Skeletal muscle tissue (tissue), 4 donors: ENCODE measurements around the gene FAM200B. TPM values are rescaled to one million over a fixed set of nuclear protein-coding genes. Genes with fewer than 3 reads are reported as not detected.
A peak's percentile ranks its signal among the peaks of the same experiment; 100 is the strongest.

Experiments used
- H3K27ac ChIP-seq: one replicate; pipeline ENCODE4 v1.7.0; 2013; ENCODE audit warnings: mild to moderate bottlenecking, low read depth, low read length, inconsistent platforms
- H3K27me3 ChIP-seq, 3 donors: one replicate each; pipeline ENCODE4 v1.7.0; 2013; ENCODE audit warnings: low read length in 3 of 3; ENCODE audit not compliant: control insufficient read depth in 3 of 3, insufficient read depth in 3 of 3
- H3K36me3 ChIP-seq, 3 donors: one replicate each; pipeline ENCODE4 v1.7.0; 2013; ENCODE audit warnings: low read length in 3 of 3; ENCODE audit not compliant: control insufficient read depth in 3 of 3, insufficient read depth in 3 of 3
- H3K4me1 ChIP-seq, 3 donors: one replicate each; pipeline ENCODE4 v1.7.0; 2013; ENCODE audit warnings: low read length in 3 of 3, mild to moderate bottlenecking in 3 of 3; ENCODE audit not compliant: control insufficient read depth in 3 of 3, insufficient read depth in 3 of 3
- H3K4me3 ChIP-seq, 3 donors: one replicate each; pipeline ENCODE4 v1.7.0; 2013; ENCODE audit warnings: low read length in 3 of 3
- H3K9ac ChIP-seq, 3 donors: one replicate each; pipeline ENCODE4 v1.7.0; 2013; ENCODE audit warnings: low read length in 3 of 3, mild to moderate bottlenecking in 3 of 3, moderate library complexity in 2 of 3, low read depth in 1 of 3
- H3K9me3 ChIP-seq, 3 donors: one replicate each; pipeline ENCODE4 v1.7.0; 2013; ENCODE audit warnings: low read length in 3 of 3; ENCODE audit not compliant: control insufficient read depth in 3 of 3
- total RNA-seq: library from RNA; depleted of rRNA; stranded (reverse); fragments of >200 nt; gene quantifications from one replicate; pipeline ENCODE4 v1.2.3, GENCODE V29; 2014
- donor health status: Osteomylitis.

The FAM200B gene
- total RNA-seq, 1 donor from 2014 or later = 12.0 TPM

DNA sequence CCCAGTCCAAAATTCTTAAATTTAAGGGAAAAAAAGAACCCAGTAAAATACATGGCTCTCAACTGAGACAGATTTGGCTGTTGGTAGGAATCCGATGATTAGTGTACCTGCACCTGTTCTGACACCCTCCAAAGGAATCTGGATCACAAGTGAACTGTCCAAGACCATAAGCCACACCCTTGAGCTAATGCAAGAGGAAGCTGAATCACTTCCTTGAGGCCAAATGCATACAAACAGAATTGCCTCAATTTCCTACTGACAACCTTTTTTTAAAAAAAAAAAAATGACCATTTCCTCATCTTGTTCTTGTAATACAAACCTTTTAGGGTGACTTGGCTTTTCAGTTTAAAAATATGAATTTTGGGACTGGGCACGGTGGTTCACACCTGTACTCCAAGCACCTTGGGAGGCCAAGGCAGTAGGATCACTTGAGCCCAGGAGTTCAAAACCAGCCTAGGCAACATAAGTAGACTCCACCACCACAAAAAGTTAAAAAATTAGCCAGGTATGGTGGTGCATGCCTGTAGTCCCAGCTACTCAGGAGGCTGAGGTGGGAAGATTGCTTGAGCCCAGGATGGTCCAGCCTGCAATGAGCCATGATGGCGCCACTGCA lies 15.8 kb upstream of the FAM200B start:
- Histone ChIP-seq H3K9ac (no peak overlapping the region), H3K36me3 (no peaks in the 10 kb centered on the region), H3K9me3 (no peaks in the 10 kb centered on the region), H3K27ac (peak overlapping the region; percentile 51), H3K4me1 (peaks cover 0 to 4% (median 0%) of the 10 kb centered on the region in 3 donors), H3K4me3 (no peak overlapping the region), H3K27me3 (no peaks in the 10 kb centered on the region)

GRCh38 chr4:15667006-15667405 lies 14.6 kb upstream of the FAM200B start:
- H3K9ac ChIP-seq = no peak overlapping the region
- no peak overlapping the region for H3K4me3 ChIP-seq
- no peak overlapping the region for H3K27ac ChIP-seq
- H3K4me1 ChIP-seq = peaks cover 0 to 4% (median 0%) of the 10 kb centered on the region in 3 donors
- H3K9me3 ChIP-seq = no peaks in the 10 kb centered on the region
- H3K36me3 ChIP-seq = no peaks in the 10 kb centered on the region
- no peaks in the 10 kb centered on the region for H3K27me3 ChIP-seq

DNA sequence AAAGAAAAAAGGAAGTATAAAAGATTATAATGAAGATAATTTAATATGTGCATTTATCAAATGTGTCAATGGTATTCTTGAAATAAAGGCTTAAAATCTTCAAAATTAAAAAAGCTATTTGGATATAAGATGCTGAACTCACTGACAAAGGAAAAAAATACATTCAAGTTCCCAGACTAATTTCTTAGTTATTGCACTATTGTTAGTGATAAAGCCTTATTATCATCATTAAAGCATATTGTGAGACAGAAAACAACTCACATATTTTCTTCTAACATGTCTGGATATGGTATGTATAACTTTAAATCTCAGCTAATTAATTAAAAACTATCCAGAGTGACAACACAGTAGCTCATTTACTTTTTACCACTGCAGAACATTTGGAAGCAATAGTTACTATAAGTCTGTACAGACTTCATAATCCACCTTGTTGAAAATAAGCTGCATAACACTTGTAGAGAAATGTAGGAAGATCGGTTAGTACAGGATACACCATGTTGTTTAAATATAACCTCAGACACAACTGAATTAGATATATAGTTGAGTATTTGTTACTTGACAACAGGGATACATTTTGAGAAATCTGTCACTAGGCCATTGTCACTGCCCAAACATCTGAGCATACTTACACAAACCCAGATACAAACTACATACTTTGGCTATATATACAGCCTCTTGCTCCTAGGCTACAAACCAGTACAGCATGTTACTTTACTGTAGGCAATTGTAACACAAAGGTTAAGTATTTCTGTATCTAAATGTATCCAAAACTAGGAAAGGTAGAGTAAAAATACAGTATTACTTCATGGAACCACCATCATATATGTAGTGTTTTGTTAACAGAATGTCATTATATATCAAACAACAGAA lies 12.8 kb upstream of the FAM200B start:
- H3K4me1 ChIP-seq = peaks cover 0 to 4% (median 0%) of the 10 kb centered on the region in 3 donors
- H3K27ac ChIP-seq = no peak overlapping the region
- no peak overlapping the region for H3K4me3 ChIP-seq
- no peaks in the 10 kb centered on the region for H3K9me3 ChIP-seq
- H3K9ac ChIP-seq = no peak overlapping the region
- no peaks in the 10 kb centered on the region for H3K27me3 ChIP-seq
- H3K36me3 ChIP-seq = no peaks in the 10 kb centered on the region

DNA sequence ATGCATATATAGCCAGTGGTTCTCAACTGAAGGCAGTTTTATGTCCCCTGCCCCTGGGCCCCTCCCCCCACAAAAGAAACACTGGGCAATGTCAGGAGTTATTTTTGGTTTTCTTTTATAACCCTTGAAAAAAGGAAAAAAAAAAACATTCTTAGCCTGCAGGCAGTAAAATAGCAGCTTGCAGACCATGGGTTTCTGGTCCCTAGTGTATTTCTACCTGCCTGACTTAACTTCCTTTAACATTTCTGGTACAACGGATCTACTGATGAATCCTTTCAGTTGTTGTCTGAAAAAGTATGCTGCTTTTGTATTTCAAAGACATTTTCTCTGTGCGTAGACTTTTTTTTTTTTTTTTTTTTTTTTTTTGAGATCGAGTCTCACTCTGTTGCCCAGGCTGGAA lies 11.1 kb upstream of the FAM200B start:
- H3K36me3 ChIP-seq = no peaks in the 10 kb centered on the region
- H3K4me1 ChIP-seq = peaks cover 0 to 4% (median 0%) of the 10 kb centered on the region in 3 donors
- H3K27ac ChIP-seq = no peak overlapping the region
- H3K9me3 ChIP-seq = no peaks in the 10 kb centered on the region
- H3K9ac ChIP-seq = no peak overlapping the region
- no peak overlapping the region for H3K4me3 ChIP-seq
- H3K27me3 ChIP-seq = no peaks in the 10 kb centered on the region

DNA sequence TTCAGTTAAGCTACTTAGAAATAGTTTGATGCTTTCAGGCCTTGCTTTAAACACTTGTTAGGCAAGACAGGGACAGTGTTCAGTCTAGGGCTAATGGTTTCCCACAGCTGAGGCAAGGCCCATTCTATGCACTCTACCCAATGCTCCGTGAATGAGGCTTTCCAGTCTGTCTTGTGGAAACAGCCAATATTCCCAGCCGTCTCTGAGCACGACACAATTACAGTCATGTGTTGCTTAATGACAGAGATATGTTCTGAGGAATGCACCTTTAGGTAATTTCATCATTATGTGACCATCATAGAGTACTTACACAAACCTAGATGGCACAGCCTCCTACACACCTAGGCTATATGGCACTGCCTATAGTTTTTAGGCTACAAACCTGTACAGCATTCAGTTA lies 9.5 kb upstream of the FAM200B start:
- H3K27me3 ChIP-seq = no peaks in the 10 kb centered on the region
- H3K9me3 ChIP-seq = no peaks in the 10 kb centered on the region
- H3K9ac ChIP-seq = no peak overlapping the region
- H3K4me1 ChIP-seq = no peaks in the 10 kb centered on the region
- no peaks in the 10 kb centered on the region for H3K36me3 ChIP-seq
- H3K27ac ChIP-seq = no peak overlapping the region
- no peak overlapping the region for H3K4me3 ChIP-seq

GRCh38 chr4:15673337-15673736 lies 8.3 kb upstream of the FAM200B start:
- Histone ChIP-seq H3K27ac (no peak overlapping the region), H3K4me1 (no peaks in the 10 kb centered on the region), H3K4me3 (no peak overlapping the region), H3K36me3 (no peaks in the 10 kb centered on the region), H3K9ac (no peak overlapping the region), H3K9me3 (no peaks in the 10 kb centered on the region), H3K27me3 (no peaks in the 10 kb centered on the region)

- H3K9me3 ChIP-seq = no peaks in the 10 kb centered on the region
- no peak overlapping the region for H3K27ac ChIP-seq
- no peaks in the 10 kb centered on the region for H3K36me3 ChIP-seq
- no peaks in the 10 kb centered on the region for H3K27me3 ChIP-seq
- H3K9ac ChIP-seq = no peak overlapping the region
- no peaks in the 10 kb centered on the region for H3K4me1 ChIP-seq
- no peak overlapping the region for H3K4me3 ChIP-seq
Observed at GRCh38 chr4:15674046-15674445, 7.6 kb upstream of the FAM200B start.

- Histone ChIP-seq H3K4me1 (no peaks in the 10 kb centered on the region), H3K27ac (no peak overlapping the region), H3K27me3 (no peaks in the 10 kb centered on the region)
Observed at GRCh38 chr4:15674926-15675325, 6.7 kb upstream of the FAM200B start.

GRCh38 chr4:15675356-15675755 lies 6.3 kb upstream of the FAM200B start:
- Histone ChIP-seq H3K9ac (no peak overlapping the region), H3K4me3 (no peak overlapping the region), H3K27ac (no peak overlapping the region), H3K36me3 (no peaks in the 10 kb centered on the region), H3K4me1 (no peaks in the 10 kb centered on the region), H3K27me3 (no peaks in the 10 kb centered on the region), H3K9me3 (no peaks in the 10 kb centered on the region)

More at GRCh38 chr4:15674926-15675325, 6.7 kb upstream of the FAM200B start:
- no peaks in the 10 kb centered on the region for H3K9me3 ChIP-seq
- no peak overlapping the region for H3K4me3 ChIP-seq
- H3K9ac ChIP-seq = no peak overlapping the region
- H3K36me3 ChIP-seq = no peaks in the 10 kb centered on the region

GRCh38 chr4:15676039-15676438 lies 5.6 kb upstream of the FAM200B start:
- no peak overlapping the region for H3K4me3 ChIP-seq
- no peak overlapping the region for H3K27ac ChIP-seq
- H3K9me3 ChIP-seq = no peaks in the 10 kb centered on the region
- H3K4me1 ChIP-seq = peaks cover 1 to 2% (median 1%) of the 10 kb centered on the region in 3 donors
- no peak overlapping the region for H3K9ac ChIP-seq
- H3K36me3 ChIP-seq = no peaks in the 10 kb centered on the region
- H3K27me3 ChIP-seq = no peaks in the 10 kb centered on the region
